Endothelial cell of umbilical vein (primary cell): ENCODE results near the gene MAP6D1.

Source experiments
- CTCF ChIP-seq, 2 donors: IDR thresholded peaks; 1 replicate in 1 of 2; 2 replicates in 1 of 2; pipeline ENCODE4 v1.5.1; 2011; ENCODE audit warnings: low read length in 2 of 2, mild to moderate bottlenecking in 2 of 2, moderate library complexity in 2 of 2, control low read depth in 1 of 2, inconsistent platforms in 1 of 2, low read depth in 1 of 2; ENCODE audit not compliant: insufficient read depth in 1 of 2; ENCODE audit errors: extremely low read depth in 1 of 2
- EZH2 ChIP-seq: IDR thresholded peaks from 2 replicates; pipeline ENCODE4 v1.6.1; 2012; ENCODE audit warnings: borderline replicate concordance, low read depth, mild to moderate bottlenecking, moderate library complexity, low read length, inconsistent platforms; ENCODE audit not compliant: severe bottlenecking
- GATA2 ChIP-seq: IDR thresholded peaks from 2 replicates; pipeline ENCODE4 v1.7.0; 2011; ENCODE audit warnings: low read depth, mild to moderate bottlenecking, moderate library complexity, mixed read lengths, low read length; ENCODE audit not compliant: insufficient read length, insufficient read depth
- JUN ChIP-seq: IDR thresholded peaks from 2 replicates; pipeline ENCODE4 v1.6.1; 2011; ENCODE audit warnings: borderline replicate concordance, low read depth; ENCODE audit not compliant: insufficient read length, insufficient read depth
- MAX ChIP-seq: IDR thresholded peaks from 2 replicates; pipeline ENCODE4 v1.6.1; 2011; ENCODE audit not compliant: insufficient read depth, insufficient read length
- MYC ChIP-seq: IDR thresholded peaks from one replicate; pipeline ENCODE4 v1.6.1; 2011; ENCODE audit warnings: mild to moderate bottlenecking, low read depth, low read length
- POLR2A ChIP-seq: IDR thresholded peaks from 2 replicates; pipeline ENCODE4 v1.6.1; 2012; ENCODE audit warnings: low read depth, mild to moderate bottlenecking, control low read depth, low read length
- POLR2AphosphoS5 ChIP-seq: IDR thresholded peaks from 2 replicates; pipeline ENCODE4 v1.6.1; 2012; ENCODE audit warnings: low read depth, mild to moderate bottlenecking, control low read depth, low read length, moderate library complexity; ENCODE audit not compliant: insufficient read depth

DNA sequence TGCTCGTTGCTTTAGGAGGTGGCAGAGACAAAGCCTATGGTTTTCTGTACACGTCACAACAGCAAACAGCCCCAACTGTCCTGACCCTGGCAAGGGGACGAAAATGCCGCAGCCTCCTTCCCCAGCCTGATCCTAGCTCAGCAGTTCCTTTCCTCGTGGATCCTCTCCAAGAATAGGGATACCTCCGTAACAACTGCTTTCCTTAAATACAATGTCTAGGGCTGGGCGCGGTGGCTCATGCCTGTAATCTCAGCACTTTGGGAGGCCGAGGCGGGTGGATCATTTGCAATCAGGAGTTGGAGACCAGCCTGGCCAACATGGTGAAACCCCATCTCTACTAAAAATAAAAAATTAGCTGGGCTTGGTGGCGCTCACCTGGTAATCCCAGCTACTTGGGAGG, 17.0 kb downstream of the MAP6D1 start:
- TF ChIP-seq POLR2A: no peak
- TF ChIP-seq CTCF (IDR thresholded peaks at IDR 0.05; ENCODE audit: extremely low read depth in 1 of 2, insufficient read depth in 1 of 2, low read depth in 1 of 2, low read length in 2 of 2): no peak
- TF ChIP-seq POLR2AphosphoS5: no peak
- TF ChIP-seq MAX: no peak
- TF ChIP-seq EZH2: no peak
- no peak for TF ChIP-seq GATA2
- no peak for TF ChIP-seq MYC
- no peak for TF ChIP-seq JUN
